HepG2 (cell line): ENCODE data around the gene ANKUB1. TPM values are rescaled to one million over a fixed set of nuclear protein-coding genes. Genes with fewer than 3 reads are reported as not detected.

Source experiments
- CBFB ChIP-seq: sonication (generic); formaldehyde crosslinking; IDR thresholded peaks from 2 replicates; pipeline ENCODE4 v1.4.0; 2020; ENCODE audit warnings: missing genetic modification reagents
- HDAC1 ChIP-seq: sonication (generic); formaldehyde crosslinking; IDR thresholded peaks from 2 replicates; pipeline ENCODE4 v1.5.1; 2020; ENCODE audit warnings: mild to moderate bottlenecking, missing genetic modification reagents
- HNRNPH1 ChIP-seq: fragments of 200-400 bp; formaldehyde crosslinking; optimal IDR thresholded peaks from 2 replicates; pipeline ENCODE3; 2017; ENCODE audit warnings: mild to moderate bottlenecking, low read depth, low read length
- KDM5A ChIP-seq: fragments of 200-600 bp; sonication (generic); IDR thresholded peaks from 2 replicates; pipeline ENCODE4 v1.7.0; 2018; ENCODE audit warnings: antibody characterized with exemption, mild to moderate bottlenecking, low read length, borderline replicate concordance
- MTF1 ChIP-seq: sonication (generic); formaldehyde crosslinking; IDR thresholded peaks from 2 replicates; pipeline ENCODE4 v1.5.0; 2020; ENCODE audit warnings: missing genetic modification reagents
- POGZ ChIP-seq: sonication (generic); formaldehyde crosslinking; IDR thresholded peaks from 2 replicates; pipeline ENCODE4 v1.4.0; 2020; ENCODE audit warnings: mild to moderate bottlenecking, missing genetic modification reagents
- ZNF225 ChIP-seq: sonication (generic); formaldehyde crosslinking; IDR thresholded peaks from 2 replicates; pipeline ENCODE4 v1.4.0; 2020; ENCODE audit warnings: mild to moderate bottlenecking, missing genetic modification reagents
- ZNF260 ChIP-seq: sonication (generic); formaldehyde crosslinking; IDR thresholded peaks from 2 replicates; pipeline ENCODE4 v1.4.0; 2020; ENCODE audit warnings: missing genetic modification reagents, low read depth, mild to moderate bottlenecking, borderline replicate concordance
- ZNF333 ChIP-seq: sonication (generic); formaldehyde crosslinking; IDR thresholded peaks from 2 replicates; pipeline ENCODE4 v1.4.0; 2020; ENCODE audit warnings: mild to moderate bottlenecking, missing genetic modification reagents, borderline replicate concordance
- ZNF382 ChIP-seq: sonication (generic); formaldehyde crosslinking; IDR thresholded peaks from 2 replicates; pipeline ENCODE4 v1.5.0; 2020; ENCODE audit warnings: missing genetic modification reagents, mild to moderate bottlenecking, borderline replicate concordance
- ZNF550 ChIP-seq: sonication (generic); formaldehyde crosslinking; IDR thresholded peaks from 2 replicates; pipeline ENCODE4 v1.4.0; 2020; ENCODE audit warnings: mild to moderate bottlenecking, missing genetic modification reagents, borderline replicate concordance
- ZNF7 ChIP-seq: IDR thresholded peaks from 2 replicates; pipeline ENCODE4 v1.6.1; 2016; ENCODE audit warnings: missing biosample characterization, missing genetic modification reagents
- polyA plus RNA-seq, 8 experiments: library from polyadenylated mRNA; depleted of rRNA in 3 of 8; stranded (reverse) in 7 of 8; unstranded in 1 of 8; fragments of >200 nt; fragmentation: Illumina TruSeq in 4 of 8; extraction: Trizol in 4 of 8; gene quantifications; 2 replicates each; pipeline versions ENCODE4 v1.2.1 to v1.2.3, GENCODE V29; 2011 to 2016; ENCODE audit warnings: low read depth in 4 of 8, missing spikeins in 1 of 8, mixed read lengths in 1 of 8; ENCODE audit not compliant: insufficient read depth in 1 of 8
- total RNA-seq, 5 experiments: library from RNA; depleted of rRNA; stranded (reverse); fragments of >200 nt; fragmentation: Illumina TruSeq; extraction: Trizol; gene quantifications; 2 replicates each; pipeline ENCODE4 v1.2.3, GENCODE V29; 2016; ENCODE audit warnings: low read depth in 1 of 5
- TF ChIP-seq, protein P1 (sequence below): sonication (generic); formaldehyde crosslinking; IDR thresholded peaks from 2 replicates; pipeline ENCODE4 v1.4.0; 2020; ENCODE audit warnings: missing genetic modification reagents, borderline replicate concordance
- TF ChIP-seq, protein P2 (sequence below): sonication (generic); formaldehyde crosslinking; IDR thresholded peaks from 2 replicates; pipeline ENCODE4 v1.4.0; 2020; ENCODE audit warnings: missing genetic modification reagents, mild to moderate bottlenecking, borderline replicate concordance
- TF ChIP-seq, protein P3 (sequence below): sonication (generic); formaldehyde crosslinking; IDR thresholded peaks from 2 replicates; pipeline ENCODE4 v1.4.0; 2020; ENCODE audit warnings: missing genetic modification reagents
- TF ChIP-seq, protein P4 (sequence below): fragments of 450-650 bp; IDR thresholded peaks from 2 replicates; pipeline ENCODE4 v1.6.1; 2016

The ANKUB1 gene
- total and polyA plus RNA-seq, 2 of the 13 experiments (the other 11 are each of a cell fraction or from before 2014, with no cell fraction given), result not detected

DNA sequence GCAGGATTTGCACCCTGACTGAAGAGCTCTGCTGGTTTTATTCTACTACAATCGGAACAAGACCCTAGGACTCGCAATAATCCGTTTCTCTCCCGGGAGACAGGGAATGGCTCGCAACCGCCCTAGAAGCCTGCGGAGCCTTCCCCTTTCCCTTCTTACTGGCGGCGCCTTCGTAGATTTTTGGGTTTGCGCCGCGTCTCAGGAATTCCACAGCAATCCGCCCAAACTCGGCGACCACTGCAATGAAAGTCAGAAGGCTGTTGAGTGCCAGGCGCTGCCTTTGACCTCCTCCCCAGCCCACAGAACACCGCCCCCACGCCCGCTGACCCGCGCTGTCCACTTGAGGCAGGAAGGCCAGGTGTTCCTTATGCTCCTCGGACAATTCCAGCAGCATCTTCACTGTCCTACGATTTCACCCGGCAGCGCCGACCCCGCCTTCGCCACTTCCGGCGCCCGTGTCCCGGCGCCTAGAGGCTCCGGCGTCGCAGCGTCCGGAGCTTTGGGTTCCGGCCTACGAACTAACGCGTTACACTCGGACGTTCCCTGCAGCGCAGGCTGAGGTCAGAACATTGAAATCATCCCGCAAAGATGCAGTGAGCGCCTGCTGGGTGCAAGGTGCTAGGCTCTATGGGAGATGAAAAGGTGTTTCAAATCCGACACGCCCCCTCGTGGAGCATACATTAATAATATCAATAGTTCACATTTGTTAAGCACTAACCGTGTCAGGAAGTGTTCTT is 40.1 kb downstream of the ANKUB1 start, which contains the start of gene COMMD2 (continued):
- TF ChIP-seq ZNF7 (CRISPR knock-in tag) (no peak), HDAC1 (peak; percentile 96), KDM5A (peak; percentile 99), CBFB (CRISPR knock-in tag) (peak; percentile 92), ZNF382 (no peak), ZNF260 (CRISPR knock-in tag) (no peak), POGZ (peak; percentile 100), HNRNPH1 (no peak), MTF1 (CRISPR knock-in tag) (peak; percentile 71; the same call in 1 of the 2 replicates), ZNF333 (no peak), ZNF550 (CRISPR knock-in tag) (peak; percentile 60; the same call in 1 of the 2 replicates), ZNF225 (no peak; the same call in 1 of the 2 replicates)
- TF ChIP-seq, protein P1, sequence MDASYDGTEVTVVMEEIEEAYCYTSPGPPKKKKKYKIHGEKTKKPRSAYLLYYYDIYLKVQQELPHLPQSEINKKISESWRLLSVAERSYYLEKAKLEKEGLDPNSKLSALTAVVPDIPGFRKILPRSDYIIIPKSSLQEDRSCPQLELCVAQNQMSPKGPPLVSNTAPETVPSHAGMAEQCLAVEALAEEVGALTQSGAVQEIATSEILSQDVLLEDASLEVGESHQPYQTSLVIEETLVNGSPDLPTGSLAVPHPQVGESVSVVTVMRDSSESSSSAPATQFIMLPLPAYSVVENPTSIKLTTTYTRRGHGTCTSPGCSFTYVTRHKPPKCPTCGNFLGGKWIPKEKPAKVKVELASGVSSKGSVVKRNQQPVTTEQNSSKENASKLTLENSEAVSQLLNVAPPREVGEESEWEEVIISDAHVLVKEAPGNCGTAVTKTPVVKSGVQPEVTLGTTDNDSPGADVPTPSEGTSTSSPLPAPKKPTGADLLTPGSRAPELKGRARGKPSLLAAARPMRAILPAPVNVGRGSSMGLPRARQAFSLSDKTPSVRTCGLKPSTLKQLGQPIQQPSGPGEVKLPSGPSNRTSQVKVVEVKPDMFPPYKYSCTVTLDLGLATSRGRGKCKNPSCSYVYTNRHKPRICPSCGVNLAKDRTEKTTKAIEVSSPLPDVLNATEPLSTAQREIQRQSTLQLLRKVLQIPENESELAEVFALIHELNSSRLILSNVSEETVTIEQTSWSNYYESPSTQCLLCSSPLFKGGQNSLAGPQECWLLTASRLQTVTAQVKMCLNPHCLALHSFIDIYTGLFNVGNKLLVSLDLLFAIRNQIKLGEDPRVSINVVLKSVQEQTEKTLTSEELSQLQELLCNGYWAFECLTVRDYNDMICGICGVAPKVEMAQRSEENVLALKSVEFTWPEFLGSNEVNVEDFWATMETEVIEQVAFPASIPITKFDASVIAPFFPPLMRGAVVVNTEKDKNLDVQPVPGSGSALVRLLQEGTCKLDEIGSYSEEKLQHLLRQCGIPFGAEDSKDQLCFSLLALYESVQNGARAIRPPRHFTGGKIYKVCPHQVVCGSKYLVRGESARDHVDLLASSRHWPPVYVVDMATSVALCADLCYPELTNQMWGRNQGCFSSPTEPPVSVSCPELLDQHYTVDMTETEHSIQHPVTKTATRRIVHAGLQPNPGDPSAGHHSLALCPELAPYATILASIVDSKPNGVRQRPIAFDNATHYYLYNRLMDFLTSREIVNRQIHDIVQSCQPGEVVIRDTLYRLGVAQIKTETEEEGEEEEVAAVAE (CRISPR knock-in tag), result peak; percentile 53; the same call in 1 of the 2 replicates
- TF ChIP-seq, protein P2, sequence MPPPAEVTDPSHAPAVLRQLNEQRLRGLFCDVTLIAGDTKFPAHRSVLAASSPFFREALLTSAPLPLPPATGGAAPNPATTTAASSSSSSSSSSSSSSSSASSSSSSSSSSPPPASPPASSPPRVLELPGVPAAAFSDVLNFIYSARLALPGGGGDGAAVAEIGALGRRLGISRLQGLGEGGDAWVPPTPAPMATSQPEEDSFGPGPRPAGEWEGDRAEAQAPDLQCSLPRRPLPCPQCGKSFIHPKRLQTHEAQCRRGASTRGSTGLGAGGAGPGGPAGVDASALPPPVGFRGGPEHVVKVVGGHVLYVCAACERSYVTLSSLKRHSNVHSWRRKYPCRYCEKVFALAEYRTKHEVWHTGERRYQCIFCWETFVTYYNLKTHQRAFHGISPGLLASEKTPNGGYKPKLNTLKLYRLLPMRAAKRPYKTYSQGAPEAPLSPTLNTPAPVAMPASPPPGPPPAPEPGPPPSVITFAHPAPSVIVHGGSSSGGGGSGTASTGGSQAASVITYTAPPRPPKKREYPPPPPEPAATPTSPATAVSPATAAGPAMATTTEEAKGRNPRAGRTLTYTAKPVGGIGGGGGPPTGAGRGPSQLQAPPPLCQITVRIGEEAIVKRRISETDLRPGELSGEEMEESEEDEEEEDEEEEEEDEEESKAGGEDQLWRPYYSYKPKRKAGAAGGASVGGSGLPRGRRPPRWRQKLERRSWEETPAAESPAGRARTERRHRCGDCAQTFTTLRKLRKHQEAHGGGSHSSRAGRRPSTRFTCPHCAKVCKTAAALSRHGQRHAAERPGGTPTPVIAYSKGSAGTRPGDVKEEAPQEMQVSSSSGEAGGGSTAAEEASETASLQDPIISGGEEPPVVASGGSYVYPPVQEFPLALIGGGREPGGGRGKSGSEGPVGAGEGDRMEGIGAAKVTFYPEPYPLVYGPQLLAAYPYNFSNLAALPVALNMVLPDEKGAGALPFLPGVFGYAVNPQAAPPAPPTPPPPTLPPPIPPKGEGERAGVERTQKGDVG, result peak; percentile 91
- TF ChIP-seq, protein P3, sequence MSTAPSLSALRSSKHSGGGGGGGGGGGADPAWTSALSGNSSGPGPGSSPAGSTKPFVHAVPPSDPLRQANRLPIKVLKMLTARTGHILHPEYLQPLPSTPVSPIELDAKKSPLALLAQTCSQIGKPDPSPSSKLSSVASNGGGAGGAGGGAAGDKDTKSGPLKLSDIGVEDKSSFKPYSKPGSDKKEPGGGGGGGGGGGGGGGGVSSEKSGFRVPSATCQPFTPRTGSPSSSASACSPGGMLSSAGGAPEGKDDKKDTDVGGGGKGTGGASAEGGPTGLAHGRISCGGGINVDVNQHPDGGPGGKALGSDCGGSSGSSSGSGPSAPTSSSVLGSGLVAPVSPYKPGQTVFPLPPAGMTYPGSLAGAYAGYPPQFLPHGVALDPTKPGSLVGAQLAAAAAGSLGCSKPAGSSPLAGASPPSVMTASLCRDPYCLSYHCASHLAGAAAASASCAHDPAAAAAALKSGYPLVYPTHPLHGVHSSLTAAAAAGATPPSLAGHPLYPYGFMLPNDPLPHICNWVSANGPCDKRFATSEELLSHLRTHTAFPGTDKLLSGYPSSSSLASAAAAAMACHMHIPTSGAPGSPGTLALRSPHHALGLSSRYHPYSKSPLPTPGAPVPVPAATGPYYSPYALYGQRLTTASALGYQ (CRISPR knock-in tag), result peak; percentile 80
- TF ChIP-seq, protein P4, sequence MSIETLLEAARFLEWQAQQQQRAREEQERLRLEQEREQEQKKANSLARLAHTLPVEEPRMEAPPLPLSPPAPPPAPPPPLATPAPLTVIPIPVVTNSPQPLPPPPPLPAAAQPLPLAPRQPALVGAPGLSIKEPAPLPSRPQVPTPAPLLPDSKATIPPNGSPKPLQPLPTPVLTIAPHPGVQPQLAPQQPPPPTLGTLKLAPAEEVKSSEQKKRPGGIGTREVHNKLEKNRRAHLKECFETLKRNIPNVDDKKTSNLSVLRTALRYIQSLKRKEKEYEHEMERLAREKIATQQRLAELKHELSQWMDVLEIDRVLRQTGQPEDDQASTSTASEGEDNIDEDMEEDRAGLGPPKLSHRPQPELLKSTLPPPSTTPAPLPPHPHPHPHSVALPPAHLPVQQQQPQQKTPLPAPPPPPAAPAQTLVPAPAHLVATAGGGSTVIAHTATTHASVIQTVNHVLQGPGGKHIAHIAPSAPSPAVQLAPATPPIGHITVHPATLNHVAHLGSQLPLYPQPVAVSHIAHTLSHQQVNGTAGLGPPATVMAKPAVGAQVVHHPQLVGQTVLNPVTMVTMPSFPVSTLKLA, result no peak
